ENCODE results near the gene FOXD1. TPM values are rescaled to one million over a fixed set of nuclear protein-coding genes. Genes with fewer than 3 reads are reported as not detected.

FOXD1 gene
- polyA plus RNA-seq, 1 of the 3 experiments (the other 2 are of a cell fraction) = 73.9 TPM

- TF ChIP-seq EP300 (IDR thresholded peaks at IDR 0.05; ENCODE audit: borderline replicate concordance in 1 of 2, low read depth in 1 of 2, low read length in 1 of 2) (no peak), TEAD4 (IDR thresholded peaks at IDR 0.05; ENCODE audit: borderline replicate concordance, insufficient read depth) (no peak), MEF2A (IDR thresholded peaks at IDR 0.05; ENCODE audit: borderline replicate concordance, low read depth) (no peak), MXI1 (IDR thresholded peaks at IDR 0.05; ENCODE audit: low read depth, low read length) (no peak), SIN3A (IDR thresholded peaks at IDR 0.05; ENCODE audit: borderline replicate concordance, low read depth, low read length) (no peak), NFIC (IDR thresholded peaks at IDR 0.05; ENCODE audit: borderline replicate concordance) (no peak), GATA2 (CRISPR knock-in tag; IDR thresholded peaks at IDR 0.05) (no peak), JUND (IDR thresholded peaks at IDR 0.05) (no peak), RXRA (IDR thresholded peaks at IDR 0.05; ENCODE audit: borderline replicate concordance, low read depth) (no peak), ELF1 (IDR thresholded peaks at IDR 0.05) (no peak), YY1 (IDR thresholded peaks at IDR 0.05; ENCODE audit: low read depth) (no peak), TCF12 (IDR thresholded peaks at IDR 0.05) (no peak), RAD21 (IDR thresholded peaks at IDR 0.05; ENCODE audit: low read length) (no peak), FOXM1 (IDR thresholded peaks at IDR 0.05; ENCODE audit: low read depth) (no peak), USF1 (IDR thresholded peaks at IDR 0.05; ENCODE audit: borderline replicate concordance, low read depth) (no peak), EZH2phosphoT487 (IDR thresholded peaks at IDR 0.05; ENCODE audit: borderline replicate concordance, low read depth) (no peak), RCOR1 (IDR thresholded peaks at IDR 0.05; ENCODE audit: low read length) (no peak)
- TF ChIP-seq, protein P1, sequence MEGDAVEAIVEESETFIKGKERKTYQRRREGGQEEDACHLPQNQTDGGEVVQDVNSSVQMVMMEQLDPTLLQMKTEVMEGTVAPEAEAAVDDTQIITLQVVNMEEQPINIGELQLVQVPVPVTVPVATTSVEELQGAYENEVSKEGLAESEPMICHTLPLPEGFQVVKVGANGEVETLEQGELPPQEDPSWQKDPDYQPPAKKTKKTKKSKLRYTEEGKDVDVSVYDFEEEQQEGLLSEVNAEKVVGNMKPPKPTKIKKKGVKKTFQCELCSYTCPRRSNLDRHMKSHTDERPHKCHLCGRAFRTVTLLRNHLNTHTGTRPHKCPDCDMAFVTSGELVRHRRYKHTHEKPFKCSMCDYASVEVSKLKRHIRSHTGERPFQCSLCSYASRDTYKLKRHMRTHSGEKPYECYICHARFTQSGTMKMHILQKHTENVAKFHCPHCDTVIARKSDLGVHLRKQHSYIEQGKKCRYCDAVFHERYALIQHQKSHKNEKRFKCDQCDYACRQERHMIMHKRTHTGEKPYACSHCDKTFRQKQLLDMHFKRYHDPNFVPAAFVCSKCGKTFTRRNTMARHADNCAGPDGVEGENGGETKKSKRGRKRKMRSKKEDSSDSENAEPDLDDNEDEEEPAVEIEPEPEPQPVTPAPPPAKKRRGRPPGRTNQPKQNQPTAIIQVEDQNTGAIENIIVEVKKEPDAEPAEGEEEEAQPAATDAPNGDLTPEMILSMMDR (IDR thresholded peaks at IDR 0.05) = no peak
- TF ChIP-seq, protein P2, sequence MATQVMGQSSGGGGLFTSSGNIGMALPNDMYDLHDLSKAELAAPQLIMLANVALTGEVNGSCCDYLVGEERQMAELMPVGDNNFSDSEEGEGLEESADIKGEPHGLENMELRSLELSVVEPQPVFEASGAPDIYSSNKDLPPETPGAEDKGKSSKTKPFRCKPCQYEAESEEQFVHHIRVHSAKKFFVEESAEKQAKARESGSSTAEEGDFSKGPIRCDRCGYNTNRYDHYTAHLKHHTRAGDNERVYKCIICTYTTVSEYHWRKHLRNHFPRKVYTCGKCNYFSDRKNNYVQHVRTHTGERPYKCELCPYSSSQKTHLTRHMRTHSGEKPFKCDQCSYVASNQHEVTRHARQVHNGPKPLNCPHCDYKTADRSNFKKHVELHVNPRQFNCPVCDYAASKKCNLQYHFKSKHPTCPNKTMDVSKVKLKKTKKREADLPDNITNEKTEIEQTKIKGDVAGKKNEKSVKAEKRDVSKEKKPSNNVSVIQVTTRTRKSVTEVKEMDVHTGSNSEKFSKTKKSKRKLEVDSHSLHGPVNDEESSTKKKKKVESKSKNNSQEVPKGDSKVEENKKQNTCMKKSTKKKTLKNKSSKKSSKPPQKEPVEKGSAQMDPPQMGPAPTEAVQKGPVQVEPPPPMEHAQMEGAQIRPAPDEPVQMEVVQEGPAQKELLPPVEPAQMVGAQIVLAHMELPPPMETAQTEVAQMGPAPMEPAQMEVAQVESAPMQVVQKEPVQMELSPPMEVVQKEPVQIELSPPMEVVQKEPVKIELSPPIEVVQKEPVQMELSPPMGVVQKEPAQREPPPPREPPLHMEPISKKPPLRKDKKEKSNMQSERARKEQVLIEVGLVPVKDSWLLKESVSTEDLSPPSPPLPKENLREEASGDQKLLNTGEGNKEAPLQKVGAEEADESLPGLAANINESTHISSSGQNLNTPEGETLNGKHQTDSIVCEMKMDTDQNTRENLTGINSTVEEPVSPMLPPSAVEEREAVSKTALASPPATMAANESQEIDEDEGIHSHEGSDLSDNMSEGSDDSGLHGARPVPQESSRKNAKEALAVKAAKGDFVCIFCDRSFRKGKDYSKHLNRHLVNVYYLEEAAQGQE (IDR thresholded peaks at IDR 0.05; ENCODE audit: low read depth, low read length) = no peak
- no peak overlapping the region for H2AFZ ChIP-seq (ENCODE audit: low read depth)
- H3K79me2 ChIP-seq (ENCODE audit: insufficient read depth) = peaks cover 79% of the 10 kb centered on the region
- no peaks in the 10 kb centered on the region for H3K9me2 ChIP-seq
- peak overlapping the region; percentile 69 to 80 for H3K4me3 ChIP-seq (ENCODE audit: low read depth in 2 of 2, low read length in 1 of 2)
- peaks cover 56% of the 10 kb centered on the region for H3F3A ChIP-seq (replicated peaks; ENCODE audit: insufficient read depth)
- H3K9ac ChIP-seq = peak overlapping the region; percentile 94
- CTCF ChIA-PET = interaction anchor here (0.7 to 1.0 kb wide), 3 partner anchors 8 to 217 kb away, joined by 3 to 8 read pairs (median 7); no protein-coding TSS in a partner anchor
- peak overlapping the region; percentile 88 for H3K4me2 ChIP-seq
- no peaks in the 10 kb centered on the region for H3K27me3 ChIP-seq (ENCODE audit: insufficient read depth)
- peaks cover 21 to 34% of the 10 kb centered on the region in 2 experiments for H3K36me3 ChIP-seq (replicated peaks in 1 of 2; ENCODE audit: control insufficient read depth in 1 of 2, insufficient read depth in 2 of 2, low read length in 1 of 2)
- no peaks in the 10 kb centered on the region for H3K9me3 ChIP-seq
- H3K4me1 ChIP-seq (ENCODE audit: control insufficient read depth in 1 of 2, insufficient read depth in 2 of 2, low read depth in 1 of 2, low read length in 1 of 2) = peaks cover 7 to 25% of the 10 kb centered on the region in 2 experiments
- POLR2A ChIA-PET = no interaction called here
- peak overlapping the region; percentile 76 to 89; a peak in 3 of 4 replicates for H3K27ac ChIP-seq (ENCODE audit: low read depth in 2 of 2, low read length in 1 of 2)
- H4K20me1 ChIP-seq (ENCODE audit: insufficient read depth) = peaks cover 17% of the 10 kb centered on the region
- DNase-seq = no peak
- 14% methylated on average over 7 of the region's 7 CpGs for WGBS (ENCODE audit: low lambda C conversion rate)
Measured at GRCh38 chr5:73445665-73446630, 2.6 kb downstream of the FOXD1 start.

All from SK-N-SH (cell line).